ENCODE results near the gene GALNT9. TPM values are rescaled to one million over a fixed set of nuclear protein-coding genes. Genes with fewer than 3 reads are reported as not detected.

GALNT9 gene
- total and polyA plus RNA-seq, 10 donors: 0.20 to 2.4 (median 0.84) TPM

DNA sequence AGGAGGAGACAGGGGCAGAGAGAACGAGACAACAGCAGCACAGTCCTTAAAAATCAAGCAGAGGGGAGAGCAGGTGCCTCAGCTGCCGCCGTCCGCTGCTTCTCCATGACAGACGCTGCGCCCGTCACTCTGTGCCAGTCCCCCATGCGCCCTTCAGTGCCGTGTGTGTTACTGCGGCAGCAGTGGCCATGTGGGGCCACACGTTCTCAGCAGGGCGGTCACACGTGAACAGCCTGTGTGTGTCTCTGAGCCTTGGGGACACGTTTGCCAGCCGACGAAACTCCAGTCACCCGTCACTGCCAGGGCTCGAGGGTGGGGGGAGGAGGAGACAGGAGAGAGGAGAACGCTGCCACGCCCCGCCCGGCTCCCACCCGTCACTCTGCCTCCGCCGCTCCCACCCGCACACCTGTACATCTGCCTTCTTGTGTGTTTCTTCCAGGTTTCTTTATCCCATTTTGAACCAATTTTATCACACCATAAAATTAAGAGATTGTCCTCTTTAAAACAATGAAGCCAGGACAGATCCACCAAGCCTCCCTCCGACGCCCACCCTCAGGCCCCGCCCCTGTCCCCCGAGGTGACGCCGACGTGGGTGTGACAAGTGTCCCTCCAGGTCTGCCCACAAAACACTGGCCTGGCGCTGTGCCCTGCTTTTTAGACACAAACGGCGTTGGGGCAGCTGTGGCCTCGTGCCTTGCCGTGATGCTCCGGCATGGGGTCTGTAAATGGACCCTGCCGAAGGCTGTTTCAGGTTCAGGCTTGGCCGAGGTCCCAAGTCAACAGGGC is 58.2 kb downstream of the GALNT9 start:
- H3K4me1 ChIP-seq: peaks cover 5 to 23% (median 11%) of the 10 kb centered on the region in 6 donors
- no peak overlapping the region for H3K4me3 ChIP-seq
- H3K36me3 ChIP-seq: no peaks in the 10 kb centered on the region
- WGBS, 5 donors: 72 to 81% (median 77%) methylated on average over 33 to 41 of the region's 41 CpGs
- intact Hi-C loops (cut with DNase I; ENCODE audit: low total_unique reads): no loop called here
- H3K9me3 ChIP-seq: no peaks in the 10 kb centered on the region
- DNase-seq: no peak
- H3K27ac ChIP-seq: no peak overlapping the region
- TF ChIP-seq POLR2AphosphoS5 (IDR thresholded peaks at IDR 0.05) (no peak), POLR2A (IDR thresholded peaks at IDR 0.05) (no peak)
- TF ChIP-seq, protein P1, sequence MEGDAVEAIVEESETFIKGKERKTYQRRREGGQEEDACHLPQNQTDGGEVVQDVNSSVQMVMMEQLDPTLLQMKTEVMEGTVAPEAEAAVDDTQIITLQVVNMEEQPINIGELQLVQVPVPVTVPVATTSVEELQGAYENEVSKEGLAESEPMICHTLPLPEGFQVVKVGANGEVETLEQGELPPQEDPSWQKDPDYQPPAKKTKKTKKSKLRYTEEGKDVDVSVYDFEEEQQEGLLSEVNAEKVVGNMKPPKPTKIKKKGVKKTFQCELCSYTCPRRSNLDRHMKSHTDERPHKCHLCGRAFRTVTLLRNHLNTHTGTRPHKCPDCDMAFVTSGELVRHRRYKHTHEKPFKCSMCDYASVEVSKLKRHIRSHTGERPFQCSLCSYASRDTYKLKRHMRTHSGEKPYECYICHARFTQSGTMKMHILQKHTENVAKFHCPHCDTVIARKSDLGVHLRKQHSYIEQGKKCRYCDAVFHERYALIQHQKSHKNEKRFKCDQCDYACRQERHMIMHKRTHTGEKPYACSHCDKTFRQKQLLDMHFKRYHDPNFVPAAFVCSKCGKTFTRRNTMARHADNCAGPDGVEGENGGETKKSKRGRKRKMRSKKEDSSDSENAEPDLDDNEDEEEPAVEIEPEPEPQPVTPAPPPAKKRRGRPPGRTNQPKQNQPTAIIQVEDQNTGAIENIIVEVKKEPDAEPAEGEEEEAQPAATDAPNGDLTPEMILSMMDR (IDR thresholded peaks at IDR 0.05 in 8 of 11, conservative IDR thresholded peaks at IDR 0.05 in 3 of 11): no peak
- peaks cover 0 to 30% (median 0%) of the 10 kb centered on the region in 7 donors for H3K27me3 ChIP-seq (replicated peaks in 1 of 7)

DNA sequence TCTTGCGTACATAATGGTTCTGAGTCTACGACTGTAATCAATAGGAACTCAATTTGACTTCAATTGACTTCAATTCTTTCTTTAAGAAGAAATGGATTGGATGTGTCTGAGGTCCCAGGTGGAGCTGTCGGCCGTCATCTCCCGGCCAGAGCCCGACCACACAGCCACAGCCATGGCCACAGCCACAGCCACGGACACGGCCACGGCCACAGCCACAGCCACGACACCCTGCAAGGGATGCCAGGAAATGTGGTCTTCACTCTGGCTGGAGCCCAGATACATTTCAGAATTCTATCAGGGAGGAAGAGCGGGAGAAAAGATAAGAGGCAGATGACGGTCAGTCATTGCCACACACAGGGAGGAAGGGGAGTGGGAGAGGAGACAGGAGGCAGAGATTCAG is 58.9 kb downstream of the GALNT9 start:
- WGBS, 5 donors: 59 to 79% (median 71%) methylated on average over 12 of the region's 12 CpGs
- H3K4me3 ChIP-seq: no peak overlapping the region
- intact Hi-C loops (cut with DNase I; ENCODE audit: low total_unique reads): no loop called here
- TF ChIP-seq, protein P1 (IDR thresholded peaks at IDR 0.05 in 8 of 11, conservative IDR thresholded peaks at IDR 0.05 in 3 of 11): no peak
- TF ChIP-seq POLR2A (IDR thresholded peaks at IDR 0.05) (no peak), POLR2AphosphoS5 (IDR thresholded peaks at IDR 0.05) (no peak)
- peaks cover 2 to 17% (median 9%) of the 10 kb centered on the region in 6 donors for H3K4me1 ChIP-seq
- no peak for DNase-seq
- no peaks in the 10 kb centered on the region for H3K36me3 ChIP-seq
- H3K9me3 ChIP-seq: no peaks in the 10 kb centered on the region
- peaks cover 0 to 23% (median 0%) of the 10 kb centered on the region in 7 donors for H3K27me3 ChIP-seq (replicated peaks in 1 of 7)
- H3K27ac ChIP-seq: no peak overlapping the region

- H3K4me1 ChIP-seq: peaks cover 0 to 9% (median 6%) of the 10 kb centered on the region in 6 donors
- 84 to 90% (median 88%) methylated on average over 41 to 44 of the region's 44 CpGs for WGBS, 5 donors
- TF ChIP-seq POLR2A (IDR thresholded peaks at IDR 0.05) (no peak), POLR2AphosphoS5 (IDR thresholded peaks at IDR 0.05) (no peak)
- TF ChIP-seq, protein P1 (IDR thresholded peaks at IDR 0.05 in 8 of 11, conservative IDR thresholded peaks at IDR 0.05 in 3 of 11): no peak
- H3K36me3 ChIP-seq: no peaks in the 10 kb centered on the region
- peaks cover 0 to 17% (median 0%) of the 10 kb centered on the region in 7 donors for H3K27me3 ChIP-seq (replicated peaks in 1 of 7)
- H3K27ac ChIP-seq: no peak overlapping the region
- intact Hi-C loops (cut with DNase I; ENCODE audit: low total_unique reads): no loop called here
- no peak overlapping the region for H3K4me3 ChIP-seq
- DNase-seq: no peak
- no peaks in the 10 kb centered on the region for H3K9me3 ChIP-seq
Observed at GRCh38 chr12:132269271-132269968, 60.0 kb downstream of the GALNT9 start.

DNA sequence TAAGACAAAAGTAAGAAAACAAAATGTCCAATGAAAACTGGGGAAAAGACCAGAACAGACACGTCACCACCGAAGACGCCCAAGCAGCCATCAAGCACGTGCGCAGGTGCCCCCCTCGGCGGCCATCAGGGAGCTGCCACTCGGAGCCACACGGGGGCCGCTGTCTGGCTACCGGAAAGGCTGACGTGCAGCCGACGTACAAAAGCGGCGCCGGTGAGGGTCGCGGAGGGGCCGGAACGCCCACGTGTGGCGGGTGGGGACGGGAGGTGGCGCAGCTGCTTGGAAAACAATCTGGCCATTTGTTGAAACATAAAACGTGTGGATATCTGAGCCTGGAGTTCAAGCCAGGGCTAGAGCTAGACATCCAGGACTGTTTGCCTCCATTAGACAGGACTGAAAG is 60.7 kb downstream of the GALNT9 start:
- no peak for DNase-seq
- WGBS, 5 donors: 69 to 79% (median 74%) methylated on average over 26 of the region's 26 CpGs
- no peak for TF ChIP-seq POLR2A (IDR thresholded peaks at IDR 0.05)
- peak in 1 of 3 donors; percentile 27 for TF ChIP-seq POLR2AphosphoS5 (IDR thresholded peaks at IDR 0.05)
- TF ChIP-seq, protein P1 (IDR thresholded peaks at IDR 0.05 in 8 of 11, conservative IDR thresholded peaks at IDR 0.05 in 3 of 11): no peak

More for the DNA sequence above, 60.7 kb downstream of the GALNT9 start:
- intact Hi-C loops (cut with DNase I; ENCODE audit: low total_unique reads): no loop called here
- no peak overlapping the region for H3K27ac ChIP-seq
- H3K4me3 ChIP-seq: no peak overlapping the region
- no peaks in the 10 kb centered on the region for H3K9me3 ChIP-seq
- H3K27me3 ChIP-seq (replicated peaks in 1 of 7): peaks cover 0 to 18% (median 0%) of the 10 kb centered on the region in 7 donors
- peaks cover 0 to 2% (median 0%) of the 10 kb centered on the region in 6 donors for H3K4me1 ChIP-seq
- no peaks in the 10 kb centered on the region for H3K36me3 ChIP-seq
